ENCODE data around the gene HNRNPH1. TPM values are rescaled to one million over a fixed set of nuclear protein-coding genes. Genes with fewer than 3 reads are reported as not detected.

HNRNPH1 gene
- total and polyA plus RNA-seq, 2 experiments from 2014 or later, result 410 to 715 TPM

DNA sequence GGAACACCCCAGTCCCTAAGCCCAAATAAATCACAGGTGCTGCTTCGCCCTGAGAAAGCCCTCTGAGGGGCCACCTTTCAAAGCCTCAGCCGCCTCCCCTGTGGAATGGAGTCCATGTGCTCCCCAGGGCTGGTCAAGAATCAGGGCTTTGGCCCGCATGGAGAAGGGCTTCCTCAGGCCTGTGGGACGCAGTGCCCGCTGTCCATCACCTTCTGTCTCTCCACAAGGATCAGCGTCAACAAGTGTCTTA lies 16.6 kb downstream of the HNRNPH1 start (continued):
- TF ChIP-seq, protein P1, sequence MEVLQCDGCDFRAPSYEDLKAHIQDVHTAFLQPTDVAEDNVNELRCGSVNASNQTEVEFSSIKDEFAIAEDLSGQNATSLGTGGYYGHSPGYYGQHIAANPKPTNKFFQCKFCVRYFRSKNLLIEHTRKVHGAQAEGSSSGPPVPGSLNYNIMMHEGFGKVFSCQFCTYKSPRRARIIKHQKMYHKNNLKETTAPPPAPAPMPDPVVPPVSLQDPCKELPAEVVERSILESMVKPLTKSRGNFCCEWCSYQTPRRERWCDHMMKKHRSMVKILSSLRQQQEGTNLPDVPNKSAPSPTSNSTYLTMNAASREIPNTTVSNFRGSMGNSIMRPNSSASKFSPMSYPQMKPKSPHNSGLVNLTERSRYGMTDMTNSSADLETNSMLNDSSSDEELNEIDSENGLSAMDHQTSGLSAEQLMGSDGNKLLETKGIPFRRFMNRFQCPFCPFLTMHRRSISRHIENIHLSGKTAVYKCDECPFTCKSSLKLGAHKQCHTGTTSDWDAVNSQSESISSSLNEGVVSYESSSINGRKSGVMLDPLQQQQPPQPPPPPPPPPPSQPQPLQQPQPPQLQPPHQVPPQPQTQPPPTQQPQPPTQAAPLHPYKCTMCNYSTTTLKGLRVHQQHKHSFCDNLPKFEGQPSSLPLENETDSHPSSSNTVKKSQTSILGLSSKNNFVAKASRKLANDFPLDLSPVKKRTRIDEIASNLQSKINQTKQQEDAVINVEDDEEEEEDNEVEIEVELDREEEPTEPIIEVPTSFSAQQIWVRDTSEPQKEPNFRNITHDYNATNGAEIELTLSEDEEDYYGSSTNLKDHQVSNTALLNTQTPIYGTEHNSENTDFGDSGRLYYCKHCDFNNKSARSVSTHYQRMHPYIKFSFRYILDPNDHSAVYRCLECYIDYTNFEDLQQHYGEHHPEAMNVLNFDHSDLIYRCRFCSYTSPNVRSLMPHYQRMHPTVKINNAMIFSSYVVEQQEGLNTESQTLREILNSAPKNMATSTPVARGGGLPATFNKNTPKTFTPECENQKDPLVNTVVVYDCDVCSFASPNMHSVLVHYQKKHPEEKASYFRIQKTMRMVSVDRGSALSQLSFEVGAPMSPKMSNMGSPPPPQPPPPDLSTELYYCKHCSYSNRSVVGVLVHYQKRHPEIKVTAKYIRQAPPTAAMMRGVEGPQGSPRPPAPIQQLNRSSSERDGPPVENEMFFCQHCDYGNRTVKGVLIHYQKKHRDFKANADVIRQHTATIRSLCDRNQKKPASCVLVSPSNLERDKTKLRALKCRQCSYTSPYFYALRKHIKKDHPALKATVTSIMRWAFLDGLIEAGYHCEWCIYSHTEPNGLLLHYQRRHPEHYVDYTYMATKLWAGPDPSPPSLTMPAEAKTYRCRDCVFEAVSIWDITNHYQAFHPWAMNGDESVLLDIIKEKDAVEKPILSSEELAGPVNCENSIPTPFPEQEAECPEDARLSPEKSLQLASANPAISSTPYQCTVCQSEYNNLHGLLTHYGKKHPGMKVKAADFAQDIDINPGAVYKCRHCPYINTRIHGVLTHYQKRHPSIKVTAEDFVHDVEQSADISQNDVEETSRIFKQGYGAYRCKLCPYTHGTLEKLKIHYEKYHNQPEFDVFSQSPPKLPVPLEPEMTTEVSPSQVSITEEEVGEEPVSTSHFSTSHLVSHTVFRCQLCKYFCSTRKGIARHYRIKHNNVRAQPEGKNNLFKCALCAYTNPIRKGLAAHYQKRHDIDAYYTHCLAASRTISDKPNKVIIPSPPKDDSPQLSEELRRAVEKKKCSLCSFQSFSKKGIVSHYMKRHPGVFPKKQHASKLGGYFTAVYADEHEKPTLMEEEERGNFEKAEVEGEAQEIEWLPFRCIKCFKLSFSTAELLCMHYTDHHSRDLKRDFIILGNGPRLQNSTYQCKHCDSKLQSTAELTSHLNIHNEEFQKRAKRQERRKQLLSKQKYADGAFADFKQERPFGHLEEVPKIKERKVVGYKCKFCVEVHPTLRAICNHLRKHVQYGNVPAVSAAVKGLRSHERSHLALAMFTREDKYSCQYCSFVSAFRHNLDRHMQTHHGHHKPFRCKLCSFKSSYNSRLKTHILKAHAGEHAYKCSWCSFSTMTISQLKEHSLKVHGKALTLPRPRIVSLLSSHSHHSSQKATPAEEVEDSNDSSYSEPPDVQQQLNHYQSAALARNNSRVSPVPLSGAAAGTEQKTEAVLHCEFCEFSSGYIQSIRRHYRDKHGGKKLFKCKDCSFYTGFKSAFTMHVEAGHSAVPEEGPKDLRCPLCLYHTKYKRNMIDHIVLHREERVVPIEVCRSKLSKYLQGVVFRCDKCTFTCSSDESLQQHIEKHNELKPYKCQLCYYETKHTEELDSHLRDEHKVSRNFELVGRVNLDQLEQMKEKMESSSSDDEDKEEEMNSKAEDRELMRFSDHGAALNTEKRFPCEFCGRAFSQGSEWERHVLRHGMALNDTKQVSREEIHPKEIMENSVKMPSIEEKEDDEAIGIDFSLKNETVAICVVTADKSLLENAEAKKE (CRISPR knock-in tag; IDR thresholded peaks at IDR 0.05), result no peak
- TF ChIP-seq NANOG (IDR thresholded peaks at IDR 0.05; ENCODE audit: borderline replicate concordance), result no peak
- no peak for TF ChIP-seq POLR2AphosphoS5 (IDR thresholded peaks at IDR 0.05; ENCODE audit: low read depth)
- TF ChIP-seq, protein P2, sequence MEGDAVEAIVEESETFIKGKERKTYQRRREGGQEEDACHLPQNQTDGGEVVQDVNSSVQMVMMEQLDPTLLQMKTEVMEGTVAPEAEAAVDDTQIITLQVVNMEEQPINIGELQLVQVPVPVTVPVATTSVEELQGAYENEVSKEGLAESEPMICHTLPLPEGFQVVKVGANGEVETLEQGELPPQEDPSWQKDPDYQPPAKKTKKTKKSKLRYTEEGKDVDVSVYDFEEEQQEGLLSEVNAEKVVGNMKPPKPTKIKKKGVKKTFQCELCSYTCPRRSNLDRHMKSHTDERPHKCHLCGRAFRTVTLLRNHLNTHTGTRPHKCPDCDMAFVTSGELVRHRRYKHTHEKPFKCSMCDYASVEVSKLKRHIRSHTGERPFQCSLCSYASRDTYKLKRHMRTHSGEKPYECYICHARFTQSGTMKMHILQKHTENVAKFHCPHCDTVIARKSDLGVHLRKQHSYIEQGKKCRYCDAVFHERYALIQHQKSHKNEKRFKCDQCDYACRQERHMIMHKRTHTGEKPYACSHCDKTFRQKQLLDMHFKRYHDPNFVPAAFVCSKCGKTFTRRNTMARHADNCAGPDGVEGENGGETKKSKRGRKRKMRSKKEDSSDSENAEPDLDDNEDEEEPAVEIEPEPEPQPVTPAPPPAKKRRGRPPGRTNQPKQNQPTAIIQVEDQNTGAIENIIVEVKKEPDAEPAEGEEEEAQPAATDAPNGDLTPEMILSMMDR (conservative IDR thresholded peaks at IDR 0.05; ENCODE audit: low read depth in 2 of 2), result no peak

DNA sequence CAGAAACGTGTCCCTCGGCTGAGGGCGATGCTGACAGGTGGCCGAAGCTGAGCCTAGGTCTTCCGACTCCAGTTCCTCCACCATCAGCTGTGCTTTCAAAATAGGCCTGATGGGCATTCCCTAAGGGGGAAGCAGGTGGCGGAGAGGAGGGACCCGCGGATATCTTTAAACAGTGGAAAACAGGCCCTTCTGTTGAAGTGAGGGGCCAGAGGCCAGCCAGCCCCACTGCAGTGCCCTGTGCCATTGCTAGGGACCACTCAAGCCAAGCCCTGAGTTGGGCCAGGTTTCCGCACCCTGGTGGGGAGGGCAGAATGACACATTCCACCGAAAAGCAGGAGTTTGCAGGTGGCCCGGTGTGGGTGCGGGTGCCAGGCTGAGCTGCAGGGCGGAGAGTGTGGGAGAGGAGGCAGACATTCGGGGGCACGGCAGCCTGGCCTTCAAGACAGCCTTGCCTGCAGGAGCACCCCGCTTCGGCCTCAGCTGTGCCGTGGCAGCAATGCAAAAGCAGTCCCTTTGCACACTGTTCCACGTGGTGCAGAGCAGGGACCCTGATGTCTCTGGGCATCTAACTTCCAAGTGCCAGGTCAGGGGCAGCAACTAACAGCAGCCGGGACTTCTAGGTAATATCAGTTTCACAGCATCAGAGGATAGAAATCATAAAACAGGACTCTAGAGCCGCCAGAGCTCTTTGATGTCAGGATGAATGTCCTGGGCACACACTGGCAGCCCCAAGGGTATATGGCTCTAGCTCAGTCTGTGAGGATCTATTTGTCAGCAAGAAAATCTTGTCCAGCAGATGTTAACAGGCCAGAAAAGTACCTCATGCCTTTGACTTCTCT lies 17.2 kb downstream of the HNRNPH1 start:
- Histone ChIP-seq H4K20me1 (replicated peaks; ENCODE audit: insufficient read depth) (peaks cover 7% of the 10 kb centered on the region), H3K27ac (ENCODE audit: low read depth) (peak overlapping the region; percentile 72; the same call in 1 of the 2 replicates), H3K4me3 (no peak overlapping the region), H3K4me1 (ENCODE audit: insufficient read depth) (no peaks in the 10 kb centered on the region), H3K4me2 (no peak overlapping the region), H3K36me3 (ENCODE audit: insufficient read depth) (peaks cover 19% of the 10 kb centered on the region), H3F3A (replicated peaks; ENCODE audit: low read depth) (peaks cover 44% of the 10 kb centered on the region), H2AFZ (no peak overlapping the region), H3K9me2 (ENCODE audit: insufficient read depth) (no peaks in the 10 kb centered on the region), H3K27me3 (ENCODE audit: insufficient read depth) (no peaks in the 10 kb centered on the region), H3K79me2 (replicated peaks; ENCODE audit: insufficient read depth) (no peaks in the 10 kb centered on the region)
- TF ChIP-seq NANOG (IDR thresholded peaks at IDR 0.05; ENCODE audit: borderline replicate concordance), result no peak
- TF ChIP-seq, protein P1 (CRISPR knock-in tag; IDR thresholded peaks at IDR 0.05), result no peak
- H3K36me3 Mint-ChIP-seq (ENCODE audit: low read depth), result peaks cover 82% of the 10 kb centered on the region
- ATAC-seq, result no peak
- no peak overlapping the region for H3K27ac Mint-ChIP-seq
- no peak overlapping the region; the same call in 2 of the 3 replicates for H3K4me3 Mint-ChIP-seq
- H3K4me1 Mint-ChIP-seq, result no peaks in the 10 kb centered on the region; the same call in 2 of the 3 replicates
- no peak for DNase-seq (ENCODE audit: low spot score)
- H3K27me3 Mint-ChIP-seq (ENCODE audit: insufficient read depth, low read depth, poor library complexity), result peaks cover 57% of the 10 kb centered on the region
- no peaks in the 10 kb centered on the region; the same call in 2 of the 3 replicates for H3K9me3 Mint-ChIP-seq

All from GM23338 (cell line).